Parathyroid adenoma (tissue), 2 donors: ENCODE results near the gene EIF5A2.

ENCODE experiments used
- H2AFZ ChIP-seq: fragments of 300-600 bp; sonication (generic); one replicate; pipeline ENCODE4 v1.7.0; 2017; ENCODE audit warnings: antibody characterized with exemption, mild to moderate bottlenecking
- H3K27ac ChIP-seq: fragments of 300-600 bp; sonication (generic); one replicate; pipeline ENCODE4 v1.7.0; 2017
- H3K27me3 ChIP-seq: fragments of 300-600 bp; sonication (generic); one replicate; pipeline ENCODE4 v1.7.0; 2017; ENCODE audit warnings: low read length; ENCODE audit not compliant: control insufficient read depth, insufficient read depth
- H3K36me3 ChIP-seq: fragments of 300-600 bp; sonication (generic); one replicate; pipeline ENCODE4 v1.7.0; 2017; ENCODE audit warnings: low read length; ENCODE audit not compliant: control insufficient read depth, insufficient read depth
- H3K4me1 ChIP-seq: fragments of 300-600 bp; sonication (generic); one replicate; pipeline ENCODE4 v1.7.0; 2017; ENCODE audit warnings: control low read depth
- H3K4me2 ChIP-seq: fragments of 300-600 bp; sonication (generic); one replicate; pipeline ENCODE4 v1.7.0; 2017; ENCODE audit warnings: low read length
- H3K4me3 ChIP-seq: fragments of 300-600 bp; sonication (generic); one replicate; pipeline ENCODE4 v1.7.0; 2017; ENCODE audit warnings: low read depth, low read length
- H3K79me2 ChIP-seq: fragments of 300-600 bp; sonication (generic); one replicate; pipeline ENCODE4 v1.7.0; 2017; ENCODE audit warnings: control low read depth
- H3K9ac ChIP-seq: fragments of 300-600 bp; sonication (generic); one replicate; pipeline ENCODE4 v1.7.0; 2017; ENCODE audit warnings: mild to moderate bottlenecking
- H3K9me3 ChIP-seq: fragments of 300-600 bp; sonication (generic); one replicate; pipeline ENCODE4 v1.7.0; 2017; ENCODE audit warnings: low read length; ENCODE audit not compliant: control insufficient read depth
- CTCF ChIP-seq: fragments of 300-600 bp; sonication (generic); IDR thresholded peaks from one replicate; pipeline ENCODE4 v1.7.0; 2017; ENCODE audit warnings: antibody characterized with exemption, mild to moderate bottlenecking
- donor health status: primary hyperparathyroidism.

EIF5A2 gene

GRCh38 chr3:170844377-170844776 is 64.1 kb downstream of the EIF5A2 start:
- Histone ChIP-seq H3K9ac (no peak overlapping the region), H3K36me3 (no peaks in the 10 kb centered on the region), H3K79me2 (no peaks in the 10 kb centered on the region), H2AFZ (no peak overlapping the region), H3K27me3 (no peaks in the 10 kb centered on the region), H3K27ac (no peak overlapping the region), H3K4me2 (no peak overlapping the region), H3K4me1 (no peaks in the 10 kb centered on the region), H3K9me3 (no peaks in the 10 kb centered on the region), H3K4me3 (no peak overlapping the region)
- no peak for TF ChIP-seq CTCF

- H3K9me3 ChIP-seq = no peaks in the 10 kb centered on the region
- no peaks in the 10 kb centered on the region for H3K4me1 ChIP-seq
- no peak for TF ChIP-seq CTCF
- no peaks in the 10 kb centered on the region for H3K36me3 ChIP-seq
- no peak overlapping the region for H3K27ac ChIP-seq
- no peaks in the 10 kb centered on the region for H3K79me2 ChIP-seq
- H3K4me3 ChIP-seq = no peak overlapping the region
- H2AFZ ChIP-seq = no peak overlapping the region
- H3K27me3 ChIP-seq = no peaks in the 10 kb centered on the region
- H3K9ac ChIP-seq = no peak overlapping the region
- H3K4me2 ChIP-seq = no peak overlapping the region
These were observed 68.1 kb downstream of the EIF5A2 start for GRCh38 chr3:170840291-170840859.

- Histone ChIP-seq H3K27ac (no peak overlapping the region), H3K4me2 (no peak overlapping the region), H3K36me3 (no peaks in the 10 kb centered on the region), H2AFZ (no peak overlapping the region), H3K79me2 (no peaks in the 10 kb centered on the region), H3K4me1 (no peaks in the 10 kb centered on the region), H3K27me3 (no peaks in the 10 kb centered on the region), H3K9me3 (no peaks in the 10 kb centered on the region), H3K9ac (no peak overlapping the region), H3K4me3 (no peak overlapping the region)
- TF ChIP-seq CTCF = no peak
These were observed 68.8 kb downstream of the EIF5A2 start for GRCh38 chr3:170839518-170840100.
